ENCODE data around the gene HOXD10.

HOXD10 gene

GRCh38 chr2:176098366-176099158 is 18.0 kb upstream of the HOXD10 start:
- H3K36me3 ChIP-seq (ENCODE audit: control insufficient read depth in 1 of 2, insufficient read depth in 2 of 2, low read length in 2 of 2): no peaks in the 10 kb centered on the region
- H3K27me3 ChIP-seq (ENCODE audit: low read depth, low read length): peaks cover 99% of the 10 kb centered on the region

GRCh38 chr2:176099159-176099727 is 17.3 kb upstream of the HOXD10 start:
- Histone ChIP-seq H3K36me3 (ENCODE audit: control insufficient read depth in 1 of 2, insufficient read depth in 2 of 2, low read length in 2 of 2) (no peaks in the 10 kb centered on the region), H3K4me1 (ENCODE audit: control insufficient read depth in 1 of 2, insufficient read depth in 2 of 2, low read length in 2 of 2) (peaks cover 11 to 42% of the 10 kb centered on the region in 2 donors), H3K4me3 (ENCODE audit: low read depth in 1 of 2, low read length in 2 of 2) (no peak overlapping the region), H3K9me3 (ENCODE audit: control insufficient read depth in 1 of 2, low read length in 2 of 2) (peaks cover 0 to 3% of the 10 kb centered on the region in 2 donors), H3K27ac (ENCODE audit: low read length) (no peak overlapping the region), H3K27me3 (ENCODE audit: low read depth, low read length) (peaks cover 99% of the 10 kb centered on the region)

More at GRCh38 chr2:176098366-176099158, 18.0 kb upstream of the HOXD10 start:
- Histone ChIP-seq H3K4me3 (ENCODE audit: low read depth in 1 of 2, low read length in 2 of 2) (no peak overlapping the region), H3K4me1 (ENCODE audit: control insufficient read depth in 1 of 2, insufficient read depth in 2 of 2, low read length in 2 of 2) (peaks cover 11 to 38% of the 10 kb centered on the region in 2 donors), H3K27ac (ENCODE audit: low read length) (no peak overlapping the region), H3K9me3 (ENCODE audit: control insufficient read depth in 1 of 2, low read length in 2 of 2) (peaks cover 0 to 8% of the 10 kb centered on the region in 2 donors)

GRCh38 chr2:176099728-176100546 is 16.6 kb upstream of the HOXD10 start, which contains the start of gene HOXD12:
Gene HOXD12, plus strand, starts transcription at chr2:176099795. Its CDS starts 7 bp downstream, at chr2:176099802.
- peaks cover 99% of the 10 kb centered on the region for H3K27me3 ChIP-seq (ENCODE audit: low read depth, low read length)
- H3K4me1 ChIP-seq (ENCODE audit: control insufficient read depth in 1 of 2, insufficient read depth in 2 of 2, low read length in 2 of 2): peaks cover 11 to 49% of the 10 kb centered on the region in 2 donors
- no peak within 1 kb of the TSS for H3K4me3 ChIP-seq (ENCODE audit: low read depth in 1 of 2, low read length in 2 of 2)
- H3K36me3 ChIP-seq (ENCODE audit: control insufficient read depth in 1 of 2, insufficient read depth in 2 of 2, low read length in 2 of 2): no peaks in the 10 kb centered on the region
- H3K27ac ChIP-seq (ENCODE audit: low read length): no peak within 1 kb of the TSS
- H3K9me3 ChIP-seq (ENCODE audit: control insufficient read depth in 1 of 2, low read length in 2 of 2): no peaks in the 10 kb centered on the region

GRCh38 chr2:176100547-176101140 is 15.9 kb upstream of the HOXD10 start:
- H3K27me3 ChIP-seq (ENCODE audit: low read depth, low read length): peaks cover 99% of the 10 kb centered on the region
- H3K36me3 ChIP-seq (ENCODE audit: control insufficient read depth in 1 of 2, insufficient read depth in 2 of 2, low read length in 2 of 2): no peaks in the 10 kb centered on the region
- peaks cover 11 to 55% of the 10 kb centered on the region in 2 donors for H3K4me1 ChIP-seq (ENCODE audit: control insufficient read depth in 1 of 2, insufficient read depth in 2 of 2, low read length in 2 of 2)
- no peak overlapping the region for H3K27ac ChIP-seq (ENCODE audit: low read length)
- no peaks in the 10 kb centered on the region for H3K9me3 ChIP-seq (ENCODE audit: control insufficient read depth in 1 of 2, low read length in 2 of 2)
- H3K4me3 ChIP-seq (ENCODE audit: low read depth in 1 of 2, low read length in 2 of 2): no peak overlapping the region

DNA sequence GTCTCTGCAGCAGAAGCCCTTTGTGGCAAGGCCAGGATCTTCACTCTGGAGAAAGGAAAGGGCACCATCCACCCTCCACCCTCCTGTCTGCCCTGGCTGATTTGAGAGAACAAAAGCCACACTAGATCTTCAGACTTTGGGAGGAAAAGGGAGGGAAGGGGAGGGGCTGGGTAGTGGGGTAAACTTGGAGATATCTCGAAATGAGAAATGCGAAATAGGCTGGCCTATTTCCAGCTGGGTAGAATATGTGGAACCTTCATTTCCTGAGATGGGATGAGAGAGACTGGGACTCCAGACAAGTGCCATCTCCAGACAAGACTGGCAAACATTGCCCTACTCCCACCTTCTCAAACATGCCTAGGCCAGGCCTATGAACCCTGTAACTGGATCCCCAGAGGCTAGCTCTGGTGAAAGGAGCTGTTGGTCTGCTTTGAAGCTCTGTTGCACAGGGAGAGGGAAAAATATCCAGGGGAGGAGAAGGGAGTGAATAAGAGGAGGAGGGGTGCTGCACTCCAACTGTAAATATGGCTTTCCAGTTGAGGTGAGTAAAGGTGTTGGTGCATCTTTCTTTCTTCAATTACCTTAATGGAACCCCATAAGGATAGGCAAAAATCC is 15.3 kb upstream of the HOXD10 start:
- Histone ChIP-seq H3K36me3 (ENCODE audit: control insufficient read depth in 1 of 2, insufficient read depth in 2 of 2, low read length in 2 of 2) (no peaks in the 10 kb centered on the region), H3K4me1 (ENCODE audit: control insufficient read depth in 1 of 2, insufficient read depth in 2 of 2, low read length in 2 of 2) (peaks cover 9 to 54% of the 10 kb centered on the region in 2 donors), H3K4me3 (ENCODE audit: low read depth in 1 of 2, low read length in 2 of 2) (no peak overlapping the region), H3K27me3 (ENCODE audit: low read depth, low read length) (peaks cover 99% of the 10 kb centered on the region), H3K27ac (ENCODE audit: low read length) (no peak overlapping the region), H3K9me3 (ENCODE audit: control insufficient read depth in 1 of 2, low read length in 2 of 2) (no peaks in the 10 kb centered on the region)

DNA sequence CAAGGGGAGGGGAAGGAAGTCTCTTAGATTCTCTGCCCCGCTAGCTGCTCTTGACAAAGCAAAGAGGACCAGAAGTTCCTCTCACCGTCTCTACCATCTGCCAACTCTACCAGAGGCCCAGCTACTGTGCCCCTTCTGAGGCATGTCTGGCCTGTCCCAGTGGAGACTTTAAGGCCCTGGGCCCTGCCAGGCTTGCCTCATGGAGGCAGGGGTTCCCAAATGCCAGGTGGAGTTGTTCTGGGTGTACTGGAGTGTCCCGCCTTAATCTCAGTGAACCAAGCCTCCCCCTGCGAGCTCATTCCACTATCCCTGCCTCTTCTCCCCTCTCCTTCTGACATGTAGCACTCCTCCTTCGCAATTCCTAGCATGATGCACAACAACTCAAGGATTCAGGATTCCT is 14.7 kb upstream of the HOXD10 start:
- H3K36me3 ChIP-seq (ENCODE audit: control insufficient read depth in 1 of 2, insufficient read depth in 2 of 2, low read length in 2 of 2): no peaks in the 10 kb centered on the region
- peaks cover 99% of the 10 kb centered on the region for H3K27me3 ChIP-seq (ENCODE audit: low read depth, low read length)
- H3K9me3 ChIP-seq (ENCODE audit: control insufficient read depth in 1 of 2, low read length in 2 of 2): no peaks in the 10 kb centered on the region
- peaks cover 4 to 54% of the 10 kb centered on the region in 2 donors for H3K4me1 ChIP-seq (ENCODE audit: control insufficient read depth in 1 of 2, insufficient read depth in 2 of 2, low read length in 2 of 2)
- no peak overlapping the region for H3K4me3 ChIP-seq (ENCODE audit: low read depth in 1 of 2, low read length in 2 of 2)
- no peak overlapping the region for H3K27ac ChIP-seq (ENCODE audit: low read length)

GRCh38 chr2:176102309-176102866 is 14.2 kb upstream of the HOXD10 start:
- Histone ChIP-seq H3K27me3 (ENCODE audit: low read depth, low read length) (peaks cover 98% of the 10 kb centered on the region), H3K27ac (ENCODE audit: low read length) (no peak overlapping the region), H3K36me3 (ENCODE audit: control insufficient read depth in 1 of 2, insufficient read depth in 2 of 2, low read length in 2 of 2) (no peaks in the 10 kb centered on the region), H3K4me1 (ENCODE audit: control insufficient read depth in 1 of 2, insufficient read depth in 2 of 2, low read length in 2 of 2) (peaks cover 0 to 54% of the 10 kb centered on the region in 2 donors), H3K4me3 (ENCODE audit: low read depth in 1 of 2, low read length in 2 of 2) (no peak overlapping the region), H3K9me3 (ENCODE audit: control insufficient read depth in 1 of 2, low read length in 2 of 2) (no peaks in the 10 kb centered on the region)

DNA sequence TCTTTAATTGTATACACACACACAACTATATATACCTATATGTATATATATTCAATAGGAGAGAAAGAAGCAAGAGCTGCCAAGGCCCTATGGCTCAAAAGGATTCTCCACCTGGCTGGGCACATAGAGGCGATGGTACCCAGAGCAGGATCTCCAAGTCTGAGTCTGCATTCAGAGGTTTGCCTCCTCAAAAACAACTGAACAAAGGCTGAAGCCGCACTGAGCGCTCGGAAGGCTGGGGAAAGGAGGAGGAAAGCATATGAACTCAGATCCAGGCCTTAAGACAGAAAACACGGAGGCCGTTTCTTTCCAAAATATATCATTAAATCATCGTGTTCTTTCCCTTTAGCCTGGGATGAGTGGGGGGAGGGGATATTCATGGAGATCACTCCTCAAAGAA is 13.4 kb upstream of the HOXD10 start:
- Histone ChIP-seq H3K4me1 (ENCODE audit: control insufficient read depth in 1 of 2, insufficient read depth in 2 of 2, low read length in 2 of 2) (peaks cover 0 to 50% of the 10 kb centered on the region in 2 donors), H3K27me3 (ENCODE audit: low read depth, low read length) (peaks cover 92% of the 10 kb centered on the region), H3K36me3 (ENCODE audit: control insufficient read depth in 1 of 2, insufficient read depth in 2 of 2, low read length in 2 of 2) (no peaks in the 10 kb centered on the region), H3K9me3 (ENCODE audit: control insufficient read depth in 1 of 2, low read length in 2 of 2) (no peaks in the 10 kb centered on the region), H3K4me3 (ENCODE audit: low read depth in 1 of 2, low read length in 2 of 2) (no peak overlapping the region), H3K27ac (ENCODE audit: low read length) (no peak overlapping the region)

- Histone ChIP-seq H3K27me3 (ENCODE audit: low read depth, low read length) (peaks cover 89% of the 10 kb centered on the region), H3K9me3 (ENCODE audit: control insufficient read depth in 1 of 2, low read length in 2 of 2) (no peaks in the 10 kb centered on the region), H3K27ac (ENCODE audit: low read length) (no peak overlapping the region), H3K4me3 (ENCODE audit: low read depth in 1 of 2, low read length in 2 of 2) (no peak overlapping the region), H3K36me3 (ENCODE audit: control insufficient read depth in 1 of 2, insufficient read depth in 2 of 2, low read length in 2 of 2) (no peaks in the 10 kb centered on the region), H3K4me1 (ENCODE audit: control insufficient read depth in 1 of 2, insufficient read depth in 2 of 2, low read length in 2 of 2) (peaks cover 0 to 49% of the 10 kb centered on the region in 2 donors)
These were observed 12.7 kb upstream of the HOXD10 start for GRCh38 chr2:176103742-176104315.

- Histone ChIP-seq H3K27ac (ENCODE audit: low read length) (no peak overlapping the region), H3K36me3 (ENCODE audit: control insufficient read depth in 1 of 2, insufficient read depth in 2 of 2, low read length in 2 of 2) (no peaks in the 10 kb centered on the region), H3K4me1 (ENCODE audit: control insufficient read depth in 1 of 2, insufficient read depth in 2 of 2, low read length in 2 of 2) (peaks cover 0 to 49% of the 10 kb centered on the region in 2 donors), H3K27me3 (ENCODE audit: low read depth, low read length) (peaks cover 89% of the 10 kb centered on the region), H3K9me3 (ENCODE audit: control insufficient read depth in 1 of 2, low read length in 2 of 2) (no peaks in the 10 kb centered on the region), H3K4me3 (ENCODE audit: low read depth in 1 of 2, low read length in 2 of 2) (no peak overlapping the region)
These were observed 12.1 kb upstream of the HOXD10 start for GRCh38 chr2:176104316-176105077.

All from muscle layer of duodenum (tissue), 2 donors.